Endothelial cell of umbilical vein (primary cell): ENCODE data around the gene ZC3HAV1L. TPM values are rescaled to one million over a fixed set of nuclear protein-coding genes. Genes with fewer than 3 reads are reported as not detected.
"Not testable (repeated sequence)": the region's sequence is repeated elsewhere in the genome, so short reads cannot be mapped to it uniquely, and the experiment has no call there.

Experiments
- BruUV-seq: library from RNA; stranded (reverse); fragments of 400-500 nt; replicated peaks from 2 replicates; lab custom pipeline; 2021; lab: Mats Ljungman, UMichigan
- CTCF ChIA-PET: fragments of 300-600, 350-600 bp; sonication (Branson Sonifier 250); formaldehyde crosslinking; loops from one replicate; lab custom pipeline; 2021; ENCODE audit warnings: antibody characterized with exemption, inconsistent platforms; lab: Charles Lee
- POLR2A ChIA-PET: fragments of 300-600, 350-600 bp; sonication (Branson Sonifier 250); formaldehyde crosslinking; loops from one replicate; lab custom pipeline; 2021; ENCODE audit warnings: antibody characterized with exemption, inconsistent platforms; lab: Charles Lee
- DNase-seq: peaks from one replicate; pipeline ENCODE4 v3.0.0-alpha.2; 2011; ENCODE audit warnings: low read depth, low spot score
- FAIRE-seq: peaks from 2 replicates; lab custom pipeline; 2011; peaks lifted over from hg19 to GRCh38; lab: Jason Lieb, UNC
- H2AFZ ChIP-seq: 2 replicates; pipeline ENCODE4 v1.6.0; 2012; ENCODE audit warnings: low read depth, low read length, control low read depth, inconsistent platforms
- H3K27ac ChIP-seq: 2 replicates; pipeline ENCODE4 v1.5.1; 2011; ENCODE audit warnings: low read depth, mild to moderate bottlenecking, control low read depth, low read length, moderate library complexity; ENCODE audit not compliant: insufficient read depth
- H3K27me3 ChIP-seq, 2 experiments: 2 replicates each; pipeline versions ENCODE4 v1.6.0 to v1.6.1; 2011; ENCODE audit warnings: low read length in 2 of 2, mixed read lengths in 1 of 2; ENCODE audit not compliant: control insufficient read depth in 2 of 2, insufficient read depth in 2 of 2
- H3K36me3 ChIP-seq, 2 experiments: 2 replicates in 1 of 2; 3 replicates in 1 of 2; pipeline ENCODE4 v1.5.1; 2011; ENCODE audit warnings: low read length in 2 of 2, mild to moderate bottlenecking in 1 of 2, moderate library complexity in 1 of 2; ENCODE audit not compliant: control insufficient read depth in 2 of 2, insufficient read depth in 2 of 2; ENCODE audit errors: extremely low read depth in 1 of 2
- H3K4me1 ChIP-seq: 3 replicates; pipeline ENCODE4 v1.5.1; 2011; ENCODE audit warnings: mild to moderate bottlenecking, low read length; ENCODE audit not compliant: control insufficient read depth, insufficient read depth; ENCODE audit errors: extremely low read depth
- H3K4me2 ChIP-seq: 2 replicates; pipeline ENCODE4 v1.6.1; 2011; ENCODE audit warnings: low read length, control low read depth, mixed read lengths; ENCODE audit not compliant: insufficient read depth
- H3K4me3 ChIP-seq, 3 experiments: fragments of 200-600 bp in 1 of 3; sonication (generic), shearing (Covaris generic) in 1 of 3; replicated peaks in 1 of 3; 2 replicates each; pipeline ENCODE4 v1.5.1; 2011 to 2016; ENCODE audit warnings: control low read depth in 3 of 3, low read length in 3 of 3, mild to moderate bottlenecking in 2 of 3, inconsistent platforms in 1 of 3, low read depth in 1 of 3, moderate library complexity in 1 of 3; ENCODE audit not compliant: insufficient read depth in 1 of 3
- H3K79me2 ChIP-seq: 2 replicates; pipeline ENCODE4 v1.6.0; 2012; ENCODE audit warnings: low read length, inconsistent platforms; ENCODE audit not compliant: control insufficient read depth, insufficient read depth
- H3K9ac ChIP-seq: replicated peaks from 2 replicates; pipeline ENCODE3; 2011; ENCODE audit warnings: low read length, control low read depth; ENCODE audit not compliant: insufficient read depth; ENCODE audit errors: extremely low read depth
- H3K9me1 ChIP-seq: replicated peaks from 3 replicates; pipeline ENCODE4 v1.6.0; 2011; ENCODE audit warnings: mild to moderate bottlenecking, low read length; ENCODE audit not compliant: control insufficient read depth, insufficient read depth; ENCODE audit errors: extremely low read depth
- H3K9me3 ChIP-seq: replicated peaks from 2 replicates; pipeline ENCODE4 v1.5.1; 2012; ENCODE audit warnings: low read length, inconsistent platforms; ENCODE audit not compliant: control insufficient read depth, insufficient read depth
- H4K20me1 ChIP-seq: replicated peaks from 2 replicates; pipeline ENCODE3; 2011; ENCODE audit warnings: mild to moderate bottlenecking, low read length; ENCODE audit not compliant: control insufficient read depth, insufficient read depth; ENCODE audit errors: extremely low read depth
- POLR2AphosphoS5 ChIP-seq: IDR thresholded peaks from 2 replicates; pipeline ENCODE4 v1.6.1; 2012; ENCODE audit warnings: low read depth, mild to moderate bottlenecking, control low read depth, low read length, moderate library complexity; ENCODE audit not compliant: insufficient read depth
- dilution Hi-C: fragments of 300-500 bp; cut with MboI; formaldehyde crosslinking; loops from one replicate; pipeline ENCODE4 v1.15.0; 2019; ENCODE audit warnings: low sequenced_read_pairs; ENCODE audit not compliant: extremely low pct_ligation_motif_present
- intact Hi-C: fragments of 100-400 bp; cut with micrococcal nuclease; formaldehyde crosslinking; loops from one replicate; pipeline ENCODE4 v1.10.0; 2022
- polyA plus RNA-seq, 4 experiments: library from polyadenylated mRNA; depleted of rRNA in 3 of 4; stranded (reverse) in 3 of 4; unstranded in 1 of 4; fragments of >200 nt; gene quantifications; 2 replicates each; pipeline versions ENCODE4 v1.2.1 to v1.2.3, GENCODE V29; 2011 to 2012; ENCODE audit warnings: missing spikeins in 1 of 4
- total RNA-seq: library from RNA; stranded (reverse); gene quantifications from 2 replicates; pipeline ENCODE4 v1.2.3, GENCODE V29; 2021

The ZC3HAV1L gene
- total and polyA plus RNA-seq, 2 donors (not counting 3 experiments of a cell fraction or from before 2014, with no cell fraction given) = 15.9 to 25.7 TPM

- Histone ChIP-seq H3K27me3 (no peaks in the 10 kb centered on the region), H3K36me3 (peaks cover 17 to 26% of the 10 kb centered on the region in 2 experiments), H3K9me3 (no peaks in the 10 kb centered on the region), H3K9ac (no peak overlapping the region), H4K20me1 (no peaks in the 10 kb centered on the region), H2AFZ (no peak overlapping the region), H3K27ac (no peak overlapping the region), H3K4me3 (no peak overlapping the region), H3K79me2 (no peaks in the 10 kb centered on the region), H3K9me1 (no peaks in the 10 kb centered on the region), H3K4me2 (no peak overlapping the region), H3K4me1 (no peaks in the 10 kb centered on the region)
- BruUV-seq = no TSS peak
- DNase-seq = no peak
- no peak for TF ChIP-seq POLR2AphosphoS5
- intact Hi-C loops = no loop called here
- POLR2A ChIA-PET = interaction anchor here (0.7 kb wide), 1 partner anchor 33 kb away, joined by 3 read pairs; no protein-coding TSS in a partner anchor
- FAIRE-seq = no peak
- dilution Hi-C loops = no loop called here
- CTCF ChIA-PET = interaction anchor here (1.0 to 4.4 kb wide), 3 partner anchors 9 to 140 kb away, joined by 3 to 18 read pairs (median 3); no protein-coding TSS in a partner anchor
These were observed 9.3 kb downstream of the ZC3HAV1L start for GRCh38 chr7:139026551-139026950.

GRCh38 chr7:139025861-139026260 is 10.0 kb downstream of the ZC3HAV1L start:
- H3K9me1 ChIP-seq, H3K79me2 ChIP-seq, H4K20me1 ChIP-seq, BruUV-seq, DNase-seq, H3K4me3 ChIP-seq, H2AFZ ChIP-seq, POLR2A ChIA-PET, H3K4me1 ChIP-seq, intact Hi-C loops, H3K4me2 ChIP-seq, H3K9me3 ChIP-seq, dilution Hi-C loops, FAIRE-seq, H3K27ac ChIP-seq, H3K27me3 ChIP-seq, H3K9ac ChIP-seq: not testable (repeated sequence)
- CTCF ChIA-PET = interaction anchor here (1.0 to 4.4 kb wide), 3 partner anchors 8 to 139 kb away, joined by 3 to 18 read pairs (median 3); no protein-coding TSS in a partner anchor
- peaks cover 17 to 26% of the 10 kb centered on the region in 2 experiments for H3K36me3 ChIP-seq
